ENCODE measurements around the gene TSSK3. TPM values are rescaled to one million over a fixed set of nuclear protein-coding genes. Genes with fewer than 3 reads are reported as not detected.

The TSSK3 gene
- total RNA-seq, 1 experiment from 2014 or later, result 1.8 TPM

DNA sequence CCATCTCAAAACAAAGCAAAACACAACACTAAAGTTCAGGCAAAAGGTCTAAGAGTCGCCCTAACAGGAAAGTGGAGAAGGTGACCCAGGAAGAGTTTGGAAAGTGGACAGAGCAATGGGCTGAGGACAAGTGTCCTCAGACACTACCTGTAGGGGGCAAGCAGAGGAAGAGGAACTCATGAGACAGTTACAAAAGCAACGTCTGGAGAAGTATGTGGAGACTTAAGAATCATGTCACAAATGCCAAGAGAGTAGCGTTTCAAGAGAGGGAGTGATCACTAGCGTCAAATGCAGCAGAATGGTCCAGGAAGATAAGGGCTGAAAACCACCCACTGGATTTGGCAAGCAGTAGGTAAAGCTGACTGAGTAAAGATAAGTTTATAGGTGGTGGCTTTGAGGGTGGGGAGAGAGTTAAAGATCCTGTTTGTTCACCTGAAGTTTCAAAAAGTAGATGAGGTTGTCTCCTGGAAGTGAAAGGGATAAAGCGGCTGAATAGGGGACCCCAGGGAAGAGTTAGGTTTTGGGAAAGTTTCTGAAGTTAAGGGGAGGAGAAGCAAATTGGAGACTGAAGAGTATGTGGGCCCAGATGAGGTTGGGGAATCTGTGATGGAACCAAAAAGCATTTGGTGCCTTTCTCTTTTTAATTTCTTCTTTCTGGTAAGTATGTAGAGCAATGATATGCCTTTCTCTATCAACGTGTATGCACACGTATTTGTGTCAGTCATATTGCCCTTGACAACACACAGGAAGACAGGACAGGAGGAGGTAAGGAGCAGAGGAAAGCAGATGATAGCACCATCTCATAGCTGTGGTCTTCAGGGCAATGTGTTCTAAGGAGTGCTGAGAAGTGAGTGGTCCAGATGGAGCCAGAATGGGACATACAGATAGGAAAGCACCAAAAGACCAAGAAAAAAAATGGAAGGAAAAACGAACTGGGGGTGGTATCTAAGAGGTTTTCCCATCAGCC lies 28.8 kb downstream of the TSSK3 start:
- no peak for DNase-seq
- BruUV-seq (replicated peaks), result no TSS peak
- H3K4me3 Mint-ChIP-seq (ENCODE audit: low read depth, unreplicated experiment), result no peak overlapping the region
- no peaks in the 10 kb centered on the region for H3K27me3 Mint-ChIP-seq (ENCODE audit: unreplicated experiment)
- H3K4me1 Mint-ChIP-seq (ENCODE audit: low read depth, unreplicated experiment), result peaks cover 11% of the 10 kb centered on the region
- no peaks in the 10 kb centered on the region for H3K9me3 Mint-ChIP-seq (ENCODE audit: low read depth, unreplicated experiment)
- no peak for TF ChIP-seq CTCF (IDR thresholded peaks at IDR 0.05; ENCODE audit: unreplicated experiment)
- CTCF ChIA-PET, result no interaction called here
- H3K27ac Mint-ChIP-seq (ENCODE audit: unreplicated experiment), result no peak overlapping the region
- intact Hi-C loops (cut with micrococcal nuclease; ENCODE audit: unreplicated experiment), result no loop called here
- peaks cover 30% of the 10 kb centered on the region for H3K36me3 Mint-ChIP-seq (ENCODE audit: insufficient read depth, unreplicated experiment)

DNA sequence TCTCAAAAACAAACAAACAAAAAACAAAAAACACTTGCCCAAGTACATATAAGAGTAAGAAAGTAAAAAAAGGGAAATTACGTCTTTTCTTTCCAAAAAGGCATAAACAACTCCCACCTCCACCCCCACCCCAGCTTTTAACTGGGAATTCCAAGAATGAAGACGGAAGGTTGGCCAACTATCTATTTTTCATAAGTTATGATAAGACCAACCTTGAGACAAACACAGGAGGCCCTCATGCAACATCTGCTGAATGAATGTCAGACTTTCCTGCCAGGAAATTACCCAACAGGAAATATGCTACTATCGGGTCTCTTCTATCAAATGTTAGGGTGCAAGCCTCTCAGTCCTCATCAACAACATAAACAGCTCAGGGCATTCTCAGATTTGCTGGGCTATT lies 30.0 kb downstream of the TSSK3 start:
- H3K4me1 Mint-ChIP-seq (ENCODE audit: low read depth, unreplicated experiment), result peaks cover 11% of the 10 kb centered on the region
- no TSS peak for BruUV-seq (replicated peaks)
- no peaks in the 10 kb centered on the region for H3K9me3 Mint-ChIP-seq (ENCODE audit: low read depth, unreplicated experiment)
- H3K27ac Mint-ChIP-seq (ENCODE audit: unreplicated experiment), result no peak overlapping the region
- no peak for TF ChIP-seq CTCF (IDR thresholded peaks at IDR 0.05; ENCODE audit: unreplicated experiment)
- intact Hi-C loops (cut with micrococcal nuclease; ENCODE audit: unreplicated experiment), result no loop called here
- H3K27me3 Mint-ChIP-seq (ENCODE audit: unreplicated experiment), result no peaks in the 10 kb centered on the region
- peaks cover 23% of the 10 kb centered on the region for H3K36me3 Mint-ChIP-seq (ENCODE audit: insufficient read depth, unreplicated experiment)
- no peak for DNase-seq
- CTCF ChIA-PET, result no interaction called here
- no peak overlapping the region for H3K4me3 Mint-ChIP-seq (ENCODE audit: low read depth, unreplicated experiment)

GRCh38 chr1:32393136-32393535 lies 30.8 kb downstream of the TSSK3 start:
- DNase-seq, result no peak
- intact Hi-C loops (cut with micrococcal nuclease; ENCODE audit: unreplicated experiment), result no loop called here
- peaks cover 11% of the 10 kb centered on the region for H3K4me1 Mint-ChIP-seq (ENCODE audit: low read depth, unreplicated experiment)
- no peak for TF ChIP-seq CTCF (IDR thresholded peaks at IDR 0.05; ENCODE audit: unreplicated experiment)
- peaks cover 23% of the 10 kb centered on the region for H3K36me3 Mint-ChIP-seq (ENCODE audit: insufficient read depth, unreplicated experiment)
- peak overlapping the region; percentile 97 for H3K4me3 Mint-ChIP-seq (ENCODE audit: low read depth, unreplicated experiment)
- CTCF ChIA-PET, result no interaction called here
- BruUV-seq (replicated peaks), result TSS peak; percentile 66
- H3K27ac Mint-ChIP-seq (ENCODE audit: unreplicated experiment), result no peak overlapping the region
- H3K27me3 Mint-ChIP-seq (ENCODE audit: unreplicated experiment), result no peaks in the 10 kb centered on the region
- H3K9me3 Mint-ChIP-seq (ENCODE audit: low read depth, unreplicated experiment), result no peaks in the 10 kb centered on the region

GRCh38 chr1:32393832-32394140 lies 31.4 kb downstream of the TSSK3 start:
- Mint-ChIP-seq H3K27me3 (ENCODE audit: unreplicated experiment) (no peaks in the 10 kb centered on the region), H3K36me3 (ENCODE audit: insufficient read depth, unreplicated experiment) (peaks cover 23% of the 10 kb centered on the region), H3K27ac (ENCODE audit: unreplicated experiment) (peak overlapping the region; percentile 93), H3K4me3 (ENCODE audit: low read depth, unreplicated experiment) (peak overlapping the region; percentile 97), H3K4me1 (ENCODE audit: low read depth, unreplicated experiment) (peaks cover 11% of the 10 kb centered on the region), H3K9me3 (ENCODE audit: low read depth, unreplicated experiment) (no peaks in the 10 kb centered on the region)
- CTCF ChIA-PET, result interaction anchor here (1.3 to 1.5 kb wide), 2 partner anchors 13 to 178 kb away, joined by 4 to 7 read pairs; no protein-coding TSS in a partner anchor
- DNase-seq, result peak; percentile 44
- intact Hi-C loops (cut with micrococcal nuclease; ENCODE audit: unreplicated experiment), result no loop called here
- no peak for TF ChIP-seq CTCF (IDR thresholded peaks at IDR 0.05; ENCODE audit: unreplicated experiment)
- no TSS peak for BruUV-seq (replicated peaks)
